HL-60 (cell line): ENCODE data around the gene OR2T35.

Experiments
- DNase-seq, 2 experiments: peaks; one replicate each; pipeline ENCODE4 v3.0.0-alpha.2; 2010 to 2020; ENCODE audit warnings: low read depth in 1 of 2, low spot score in 1 of 2
- H3K27ac ChIP-seq: fragments of 250-450 bp; sonication (Bioruptor Pico); replicated peaks from 2 replicates; pipeline ENCODE4 v1.5.1; 2020; ENCODE audit warnings: mild to moderate bottlenecking, moderate library complexity
- H3K27me3 ChIP-seq: fragments of 250-450 bp; sonication (Bioruptor Pico); 2 replicates; pipeline ENCODE4 v1.5.1; 2021; ENCODE audit warnings: mild to moderate bottlenecking, moderate library complexity; ENCODE audit not compliant: insufficient read depth, poor library complexity, severe bottlenecking
- H3K4me3 ChIP-seq: replicated peaks from 2 replicates; pipeline ENCODE4 v1.5.1; 2011; ENCODE audit warnings: mild to moderate bottlenecking, control low read depth, low read length; ENCODE audit not compliant: insufficient read depth
- CTCF ChIP-seq: IDR thresholded peaks from one replicate; pipeline ENCODE4 v1.5.1; 2011; ENCODE audit warnings: low read length, control low read depth, inconsistent platforms; ENCODE audit not compliant: insufficient read depth
- GABPA ChIP-seq: IDR thresholded peaks from 2 replicates; pipeline ENCODE4 v1.6.1; 2012; ENCODE audit warnings: low read depth
- POLR2AphosphoS5 ChIP-seq: IDR thresholded peaks from 2 replicates; pipeline ENCODE4 v1.6.1; 2012; ENCODE audit warnings: low read depth
- REST ChIP-seq: IDR thresholded peaks from 2 replicates; pipeline ENCODE4 v1.6.1; 2012; ENCODE audit warnings: low read depth; ENCODE audit not compliant: insufficient replicate concordance
- SPI1 ChIP-seq: IDR thresholded peaks from 2 replicates; pipeline ENCODE4 v1.6.1; 2012; ENCODE audit warnings: low read depth, mild to moderate bottlenecking, borderline replicate concordance

Gene OR2T35

GRCh38 chr1:248590055-248590454, 55.0 kb downstream of the OR2T35 start:
- Histone ChIP-seq H3K4me3 (no peak overlapping the region), H3K27me3 (peaks cover 3% of the 10 kb centered on the region), H3K27ac (no peak overlapping the region)
- DNase-seq: no peak
- TF ChIP-seq POLR2AphosphoS5 (no peak), CTCF (no peak), GABPA (no peak), REST (no peak), SPI1 (no peak)

- DNase-seq: no peak
- no peak overlapping the region for H3K27ac ChIP-seq
- no peak overlapping the region for H3K4me3 ChIP-seq
- no peak for TF ChIP-seq CTCF
- H3K27me3 ChIP-seq: peaks cover 3% of the 10 kb centered on the region
Measured at GRCh38 chr1:248589334-248589733, 55.7 kb downstream of the OR2T35 start.
